ENCODE data around the gene SYNC. TPM values are rescaled to one million over a fixed set of nuclear protein-coding genes. Genes with fewer than 3 reads are reported as not detected.

Gene SYNC
- total and polyA plus RNA-seq, 2 experiments from 2014 or later: 60.5 to 103 TPM

DNA sequence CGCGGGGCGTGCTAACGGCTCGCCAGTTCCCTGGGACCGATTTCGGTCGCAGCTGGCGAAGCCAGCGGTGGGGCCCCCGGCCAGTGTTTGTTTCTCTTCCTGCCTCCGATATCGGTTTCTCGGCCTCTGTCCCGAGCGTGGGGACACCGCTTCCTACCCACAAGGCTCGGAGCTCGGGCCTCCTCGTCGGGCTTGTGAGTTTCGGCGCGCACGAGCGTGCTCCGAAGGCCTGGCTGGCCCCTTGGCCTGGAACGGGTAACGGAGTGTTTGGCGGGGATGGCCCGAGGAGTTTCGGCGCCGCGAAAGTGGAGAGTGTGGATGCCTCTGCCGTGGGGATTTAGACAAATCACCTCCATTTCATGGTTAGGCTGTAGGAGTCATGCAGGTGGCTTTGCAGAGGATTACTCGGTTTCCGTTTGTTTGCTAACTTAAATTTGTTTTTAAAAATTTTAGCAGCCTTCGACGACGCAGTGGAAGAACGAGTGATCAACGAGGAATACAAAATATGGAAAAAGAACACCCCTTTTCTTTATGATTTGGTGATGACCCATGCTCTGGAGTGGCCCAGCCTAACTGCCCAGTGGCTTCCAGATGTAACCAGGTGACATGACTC lies 51.0 kb downstream of the SYNC start:
- Histone ChIP-seq H3K27ac (peak overlapping the region; percentile 99), H3K9me3 (ENCODE audit: low read depth) (no peaks in the 10 kb centered on the region), H3K9me2 (ENCODE audit: insufficient read depth) (no peaks in the 10 kb centered on the region), H3K4me3 (peak overlapping the region; percentile 89), H3K4me1 (ENCODE audit: insufficient read depth) (peaks cover 20% of the 10 kb centered on the region), H2AFZ (peak overlapping the region; percentile 84), H3K79me2 (ENCODE audit: insufficient read depth) (peaks cover 87% of the 10 kb centered on the region), H3K9ac (peak overlapping the region; percentile 98), H3F3A (ENCODE audit: insufficient read depth) (peaks cover 28% of the 10 kb centered on the region; the same call in 1 of the 2 replicates), H3K27me3 (replicated peaks; ENCODE audit: insufficient read depth) (no peaks in the 10 kb centered on the region), H3K36me3 (ENCODE audit: low read depth) (peaks cover 23% of the 10 kb centered on the region; the same call in 1 of the 2 replicates), H4K20me1 (ENCODE audit: insufficient read depth) (no peaks in the 10 kb centered on the region), H3K4me2 (ENCODE audit: unreplicated experiment) (peak overlapping the region; percentile 91)
- DNase-seq: peak; percentile 76
- 2% methylated on average over 42 to 43 of the region's 43 CpGs for WGBS, 2 experiments (ENCODE audit: low coverage in 1 of 2, low lambda C conversion rate in 2 of 2, missing lambda C conversion rate in 2 of 2)
- in situ Hi-C loops (cut with MboI): no loop called here
- TF ChIP-seq EZH2 (IDR thresholded peaks at IDR 0.05; ENCODE audit: insufficient read depth, poor library complexity, severe bottlenecking) (no peak), EZH2phosphoT487 (IDR thresholded peaks at IDR 0.05; ENCODE audit: insufficient read depth, low read depth) (no peak)

DNA sequence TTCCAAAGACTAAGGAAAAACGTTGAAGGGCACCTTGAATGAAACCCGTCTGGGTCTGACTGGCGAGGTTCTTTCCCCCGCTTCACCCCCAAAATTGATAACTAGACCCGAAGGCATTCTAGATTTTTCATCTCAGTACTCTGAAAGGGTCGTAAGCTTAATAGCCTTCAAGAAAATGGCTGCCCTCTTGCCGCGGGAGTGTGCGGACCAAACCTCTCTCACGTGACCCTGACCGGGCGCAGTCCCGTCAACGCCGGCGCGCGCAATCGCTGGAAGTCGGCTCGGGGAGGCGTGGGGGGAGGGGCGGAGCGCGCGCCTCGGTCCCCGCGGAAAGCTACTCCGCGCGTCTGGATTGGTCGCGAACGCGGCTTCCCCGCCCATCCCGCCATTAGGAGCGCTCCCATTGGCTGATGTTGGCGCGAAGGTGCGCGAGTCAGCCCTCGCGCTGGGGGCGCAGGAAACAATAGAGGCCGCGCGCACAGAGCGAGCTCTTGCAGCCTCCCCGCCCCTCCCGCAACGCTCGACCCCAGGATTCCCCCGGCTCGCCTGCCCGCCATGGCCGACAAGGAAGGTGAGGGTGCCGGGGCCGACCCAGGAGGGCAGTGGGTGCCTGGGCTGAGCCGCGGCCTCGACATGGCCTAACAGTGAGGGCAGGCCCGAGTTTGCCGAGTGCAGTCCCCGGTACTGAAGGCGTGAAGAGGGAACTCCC lies 51.7 kb downstream of the SYNC start, which contains the start of gene RBBP4:
Gene RBBP4, plus strand, starts transcription at position 457 of the 709 bp plus-strand sequence. Its CDS starts 99 bp downstream, at position 556.
- peak within 1 kb of the TSS; percentile 99 for H3K27ac ChIP-seq
- no peak for TF ChIP-seq EZH2 (IDR thresholded peaks at IDR 0.05; ENCODE audit: insufficient read depth, poor library complexity, severe bottlenecking)
- no peak for TF ChIP-seq EZH2phosphoT487 (IDR thresholded peaks at IDR 0.05; ENCODE audit: insufficient read depth, low read depth)
- H3K4me1 ChIP-seq (ENCODE audit: insufficient read depth): peaks cover 20% of the 10 kb centered on the region
- no peaks in the 10 kb centered on the region for H3K9me3 ChIP-seq (ENCODE audit: low read depth)
- in situ Hi-C loops (cut with MboI): no loop called here
- 0 to 1% methylated on average over 38 to 66 of the region's 67 CpGs for WGBS, 2 experiments (ENCODE audit: low coverage in 1 of 2, low lambda C conversion rate in 2 of 2, missing lambda C conversion rate in 2 of 2)
- peak within 1 kb of the TSS; percentile 99 for H3K4me2 ChIP-seq (ENCODE audit: unreplicated experiment)
- peak within 1 kb of the TSS; percentile 98 for H3K9ac ChIP-seq
- H3F3A ChIP-seq (ENCODE audit: insufficient read depth): peaks cover 28% of the 10 kb centered on the region; the same call in 1 of the 2 replicates
- H3K27me3 ChIP-seq (replicated peaks; ENCODE audit: insufficient read depth): no peaks in the 10 kb centered on the region
- no peaks in the 10 kb centered on the region for H3K9me2 ChIP-seq (ENCODE audit: insufficient read depth)
- H3K36me3 ChIP-seq (ENCODE audit: low read depth): peaks cover 23% of the 10 kb centered on the region; the same call in 1 of the 2 replicates
- peak within 1 kb of the TSS; percentile 89 for H3K4me3 ChIP-seq
- H2AFZ ChIP-seq: peak within 1 kb of the TSS; percentile 94
- DNase-seq: peak; percentile 99
- H3K79me2 ChIP-seq (ENCODE audit: insufficient read depth): peaks cover 87% of the 10 kb centered on the region
- H4K20me1 ChIP-seq (ENCODE audit: insufficient read depth): no peaks in the 10 kb centered on the region

- in situ Hi-C loops (cut with MboI): no loop called here
- Histone ChIP-seq H3K27ac (peak within 1 kb of the TSS; percentile 99), H3K79me2 (ENCODE audit: insufficient read depth) (peaks cover 87% of the 10 kb centered on the region), H3K9ac (peak within 1 kb of the TSS; percentile 98), H3K4me2 (ENCODE audit: unreplicated experiment) (peak within 1 kb of the TSS; percentile 99), H3F3A (ENCODE audit: insufficient read depth) (peaks cover 25% of the 10 kb centered on the region; the same call in 1 of the 2 replicates), H3K27me3 (replicated peaks; ENCODE audit: insufficient read depth) (no peaks in the 10 kb centered on the region), H4K20me1 (ENCODE audit: insufficient read depth) (no peaks in the 10 kb centered on the region), H2AFZ (peak within 1 kb of the TSS; percentile 94), H3K4me1 (ENCODE audit: insufficient read depth) (peaks cover 20% of the 10 kb centered on the region), H3K4me3 (peak within 1 kb of the TSS; percentile 89), H3K9me2 (ENCODE audit: insufficient read depth) (no peaks in the 10 kb centered on the region), H3K9me3 (ENCODE audit: low read depth) (no peaks in the 10 kb centered on the region), H3K36me3 (ENCODE audit: low read depth) (peaks cover 24% of the 10 kb centered on the region; the same call in 1 of the 2 replicates)
- DNase-seq: peak; percentile 98
- no peak for TF ChIP-seq EZH2 (IDR thresholded peaks at IDR 0.05; ENCODE audit: insufficient read depth, poor library complexity, severe bottlenecking)
- no peak for TF ChIP-seq EZH2phosphoT487 (IDR thresholded peaks at IDR 0.05; ENCODE audit: insufficient read depth, low read depth)
- 1 to 2% methylated on average over 21 of the region's 21 CpGs for WGBS, 2 experiments (ENCODE audit: low coverage in 1 of 2, low lambda C conversion rate in 2 of 2, missing lambda C conversion rate in 2 of 2)
Observed at GRCh38 chr1:32650248-32650751, 52.3 kb downstream of the SYNC start, which contains the start of gene ZBTB8OS. ZBTB8OS (minus strand) TSS chr1:32650550; CDS start chr1:32650529, 21 bp downstream.
